ENCODE measurements around the gene GLYATL1B. TPM values are rescaled to one million over a fixed set of nuclear protein-coding genes. Genes with fewer than 3 reads are reported as not detected.
"Not testable (repeated sequence)": the region's sequence is repeated elsewhere in the genome, so short reads cannot be mapped to it uniquely, and the experiment has no call there.

GLYATL1B gene
- total RNA-seq, 1 experiment from 2014 or later, result not detected

DNA sequence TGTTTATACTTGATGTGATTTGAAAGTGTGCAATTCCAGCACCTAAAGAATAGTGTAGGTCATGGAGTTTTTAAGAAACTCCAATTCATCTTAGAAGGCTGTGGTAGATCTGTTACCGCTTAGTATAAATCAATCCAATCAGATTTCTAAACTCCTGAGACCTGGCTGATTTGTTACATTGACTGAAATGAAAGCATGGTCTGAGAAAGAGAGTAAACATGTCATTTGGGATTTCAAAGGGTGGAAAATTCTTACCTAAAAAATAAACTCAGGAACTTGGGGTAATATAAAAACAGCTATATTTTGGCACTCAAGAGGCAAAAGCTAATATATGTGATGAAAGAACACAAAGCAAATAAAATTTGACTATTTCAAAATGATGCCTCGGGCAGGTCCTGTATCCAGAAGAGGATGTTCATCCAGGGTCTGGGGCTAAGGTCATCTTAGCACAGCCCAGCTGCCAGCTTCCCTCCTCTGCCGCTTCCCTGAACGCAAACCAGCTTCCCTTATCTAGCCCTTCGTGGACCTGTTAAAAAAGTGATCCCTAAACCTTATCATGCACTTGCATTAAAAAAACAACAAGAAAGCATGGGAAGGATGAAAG, 10.0 kb downstream of the GLYATL1B start:
- not testable (repeated sequence) for DNase-seq (ENCODE audit: low read depth)

DNA sequence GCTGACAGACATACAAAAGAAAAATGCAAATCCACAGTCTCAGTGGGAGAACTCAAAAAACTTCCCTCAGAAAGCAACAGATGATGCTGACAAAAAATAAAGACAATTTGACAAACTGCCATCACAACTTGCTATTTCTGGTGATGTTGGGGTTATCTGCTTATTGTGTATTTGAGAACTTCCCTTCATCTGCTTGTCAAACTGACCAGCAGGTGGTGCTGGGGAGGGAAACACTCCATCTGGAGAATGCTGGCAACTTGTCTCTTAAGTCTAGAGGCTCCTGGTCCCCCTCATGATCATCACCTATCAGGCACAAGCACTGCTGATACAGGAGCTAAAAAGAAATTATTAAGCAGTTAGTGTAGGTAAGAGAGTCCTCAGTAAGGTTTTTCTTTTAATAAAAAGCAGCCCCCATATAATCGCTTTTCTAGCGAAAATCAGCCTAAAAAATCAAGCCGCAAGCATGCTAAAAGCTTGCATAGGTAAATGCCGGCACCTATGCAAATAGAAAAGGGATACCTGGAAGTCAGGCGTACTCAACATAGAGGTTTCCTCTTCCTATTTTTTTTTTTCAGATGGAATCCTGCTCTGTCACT, 11.1 kb downstream of the GLYATL1B start:
- peak; percentile 52 for DNase-seq (ENCODE audit: low read depth)

DNA sequence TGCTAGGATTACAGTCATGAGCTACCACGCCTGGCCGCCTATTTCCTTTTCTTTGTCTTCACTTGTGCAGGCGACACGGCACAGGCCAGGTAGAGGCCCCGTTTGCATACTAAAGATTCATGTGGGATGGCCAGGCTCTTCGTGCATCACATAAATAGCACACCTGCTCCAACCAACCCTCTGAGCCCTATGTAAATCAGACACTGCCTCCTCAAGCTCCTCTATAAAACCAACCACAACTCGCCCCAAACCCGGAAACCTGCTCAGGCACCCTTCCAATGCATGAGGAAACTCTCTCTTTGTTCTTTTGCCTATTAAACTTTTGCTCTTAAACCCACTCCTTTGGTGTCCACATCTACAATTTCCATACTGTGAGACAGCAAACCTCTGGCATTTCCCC, 11.8 kb downstream of the GLYATL1B start:
- DNase-seq (ENCODE audit: low read depth), result not testable (repeated sequence)

DNA sequence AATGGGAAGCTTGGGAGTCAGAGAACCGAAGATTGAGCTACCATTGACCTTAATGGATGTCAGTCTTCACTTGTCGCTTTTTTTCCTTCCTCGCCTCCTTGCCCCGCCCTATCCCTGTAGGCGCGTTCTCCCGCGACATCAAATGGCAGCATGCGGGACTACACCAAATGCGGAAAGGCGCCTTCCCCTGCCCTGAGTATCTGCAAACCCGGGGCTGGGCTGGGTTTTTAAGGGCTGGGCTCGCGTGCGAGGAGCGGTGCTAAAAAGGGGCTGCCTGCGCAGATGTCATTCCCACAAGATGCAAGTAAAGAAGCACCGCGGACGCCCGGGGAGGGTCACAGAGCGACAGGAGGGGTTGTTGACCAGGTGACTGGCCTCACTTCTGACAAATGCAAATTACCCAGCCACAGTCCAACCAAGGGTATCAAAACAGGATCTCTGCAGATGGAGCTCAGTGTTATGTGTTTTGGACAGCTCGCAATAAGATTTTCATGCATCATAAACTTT, 16.2 kb downstream of the GLYATL1B start:
- no peak for DNase-seq (ENCODE audit: low read depth)

DNA sequence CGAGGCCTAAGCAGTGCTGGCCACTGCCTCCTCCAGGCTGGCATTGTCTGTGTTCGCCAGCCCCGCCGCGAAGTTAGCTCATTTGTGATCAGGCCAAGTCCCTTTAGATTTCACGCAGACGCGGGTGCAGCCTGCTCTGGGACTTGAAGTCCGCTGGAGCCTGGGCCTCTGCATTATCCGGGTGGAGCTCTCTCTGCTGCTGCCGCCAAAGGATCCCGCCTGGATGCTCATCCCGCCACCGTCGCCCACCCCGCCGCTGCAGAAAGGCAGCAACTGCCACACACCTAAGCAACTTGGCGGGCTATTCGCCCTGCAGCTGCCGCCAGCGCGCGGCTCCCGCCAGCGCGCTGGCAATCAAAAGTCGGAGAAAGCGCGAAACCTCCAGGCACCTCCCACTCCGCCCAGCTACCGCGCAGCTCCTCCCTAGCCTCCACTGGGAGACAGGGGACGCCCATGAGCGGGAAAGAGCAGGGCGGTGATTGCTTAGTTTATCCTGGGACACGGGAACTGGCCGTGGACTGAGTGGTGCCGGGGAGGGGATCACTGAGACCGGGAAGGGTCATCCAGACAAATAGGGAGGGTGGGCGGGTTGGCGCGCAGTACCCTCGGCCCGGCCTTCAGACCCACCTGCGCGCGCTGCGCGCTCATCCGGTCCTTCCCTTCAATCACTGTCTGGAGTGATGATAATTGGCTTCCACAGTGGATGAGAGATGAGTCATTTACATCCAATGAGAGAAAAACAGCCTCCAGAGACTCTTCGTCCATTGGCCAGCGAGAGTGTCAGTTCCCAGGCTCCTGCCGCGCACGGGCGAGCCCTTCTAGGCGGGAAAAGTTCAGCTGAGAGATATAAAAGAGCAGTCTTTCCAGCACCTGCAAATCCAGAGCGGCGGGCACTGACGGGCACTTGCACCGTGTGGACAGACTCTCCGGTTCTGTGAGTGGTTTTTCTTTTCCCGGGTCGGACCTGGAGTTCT, 20.5 kb downstream of the GLYATL1B start, which contains the start of gene FAM111B:
TSS of gene FAM111B (plus strand) at position 875 of the 974 bp plus-strand sequence. CDS start 2,389 bp downstream, outside the sequence.
- peak; percentile 94 for DNase-seq (ENCODE audit: low read depth)

DNA sequence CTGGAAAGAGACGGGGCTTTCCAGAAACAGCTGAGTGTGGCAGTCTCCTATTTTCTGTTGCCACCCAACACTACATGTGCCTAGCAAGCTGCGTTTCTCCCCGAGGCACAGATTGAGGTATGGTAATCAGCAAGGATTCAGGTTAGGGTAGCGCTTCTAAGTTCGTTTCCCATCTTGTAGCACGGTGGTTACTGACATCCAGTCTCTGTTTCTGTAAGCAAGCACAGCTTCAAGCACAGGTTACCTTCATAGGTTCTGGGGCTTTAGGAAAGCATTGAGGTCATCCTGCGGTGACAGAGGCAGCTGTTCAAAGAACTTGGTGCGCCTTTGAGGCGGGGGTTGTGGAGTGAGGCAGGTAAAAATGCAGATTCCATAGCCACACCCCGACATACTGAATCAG, 21.6 kb downstream of the GLYATL1B start:
- peak; percentile 10 for DNase-seq (ENCODE audit: low read depth)

DNA sequence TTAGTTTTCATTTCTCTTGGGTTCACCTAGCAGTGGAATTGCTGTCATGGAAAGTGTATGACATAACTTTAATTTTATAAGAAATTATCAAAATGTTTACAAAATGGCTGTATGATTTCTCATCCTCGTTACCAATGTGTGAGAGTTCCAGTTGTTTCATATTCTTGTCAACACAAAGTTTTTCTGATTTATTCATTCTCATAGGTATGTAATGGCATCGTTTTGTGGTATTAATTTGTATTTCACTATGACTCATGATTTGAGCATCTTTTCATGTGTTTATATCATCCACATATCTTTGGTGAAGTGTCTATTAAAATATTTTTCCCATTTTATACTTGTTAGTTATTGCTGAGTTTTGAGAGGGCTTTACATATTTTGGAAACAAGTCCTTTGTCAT, 26.4 kb downstream of the GLYATL1B start:
- no peak for DNase-seq (ENCODE audit: low read depth)

DNA sequence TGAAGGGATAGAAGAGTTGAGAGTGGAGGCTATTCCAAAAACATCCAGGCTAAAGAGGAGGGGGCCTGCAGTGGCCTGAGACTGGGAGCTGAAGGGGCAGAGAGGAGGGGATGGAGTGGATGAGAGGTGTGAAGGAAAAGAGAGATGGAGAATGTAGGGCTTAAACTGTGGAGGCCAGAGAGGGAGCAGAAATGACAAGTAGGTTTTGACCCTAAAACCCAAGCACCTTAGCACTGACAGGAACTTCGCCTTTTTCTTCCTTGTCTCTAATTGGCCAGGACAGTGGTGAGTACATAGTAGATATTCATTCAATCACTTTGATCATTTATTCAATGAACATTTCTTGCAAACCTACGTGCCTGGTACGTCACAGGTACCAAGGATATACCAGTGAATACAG, 28.2 kb downstream of the GLYATL1B start:
- DNase-seq (ENCODE audit: low read depth), result no peak

DNA sequence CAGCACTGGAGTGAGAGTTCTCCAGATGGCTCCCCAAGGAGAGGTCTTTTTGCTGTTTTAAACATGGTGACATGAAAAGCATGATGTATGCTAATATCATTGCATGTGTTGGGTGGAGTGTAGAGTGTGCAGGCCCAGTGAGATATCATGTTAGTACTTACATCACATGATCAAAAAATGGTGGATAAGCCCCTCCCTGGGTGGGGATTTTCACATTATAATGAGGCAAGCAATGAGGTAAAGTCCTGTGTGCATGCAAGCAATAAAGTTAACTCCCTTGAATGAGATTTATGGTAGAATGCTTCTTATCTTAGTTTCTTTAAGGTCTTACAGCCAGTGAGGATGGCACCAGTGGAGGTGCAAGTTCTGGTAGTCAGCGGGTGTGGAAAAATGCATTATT, 29.4 kb downstream of the GLYATL1B start:
- no peak for DNase-seq (ENCODE audit: low read depth)

DNA sequence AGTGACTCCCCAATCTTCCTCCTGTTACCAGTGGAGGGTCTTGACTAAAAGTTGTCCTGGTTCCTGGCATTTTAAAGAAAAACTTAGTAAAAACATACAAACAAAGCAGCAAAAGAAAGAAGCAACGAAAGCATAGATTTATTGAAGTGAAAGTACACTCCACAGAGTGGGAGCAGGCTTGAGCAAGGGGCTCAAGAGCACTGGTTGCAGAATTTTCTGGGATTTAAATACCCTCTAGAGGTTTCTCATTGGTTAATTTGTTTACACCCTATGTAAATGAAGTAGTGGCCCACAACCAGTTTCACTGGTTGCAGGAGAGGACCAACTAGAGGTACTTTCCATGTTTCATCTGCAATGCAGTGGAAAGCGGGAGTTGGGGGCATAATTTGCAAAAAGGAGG, 31.7 kb downstream of the GLYATL1B start:
- DNase-seq (ENCODE audit: low read depth), result no peak

DNA sequence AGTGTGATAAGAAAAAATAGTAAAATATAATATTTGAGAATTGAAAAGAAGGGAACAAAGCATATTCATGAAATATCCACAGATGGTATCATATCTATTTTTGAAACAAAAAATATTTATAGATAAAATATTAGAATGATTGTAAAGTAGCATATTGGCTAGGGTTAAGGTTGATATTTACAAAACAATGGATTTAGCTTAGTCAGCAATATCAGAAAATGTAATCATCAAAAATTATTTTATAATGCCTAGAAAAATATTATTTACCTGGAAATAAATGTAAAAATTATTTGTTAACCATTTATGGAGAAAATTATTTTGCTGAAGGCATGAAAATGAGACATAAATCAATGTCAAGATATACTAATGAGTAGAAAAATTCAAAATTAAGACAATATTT, 33.7 kb downstream of the GLYATL1B start:
- no peak for DNase-seq (ENCODE audit: low read depth)

DNA sequence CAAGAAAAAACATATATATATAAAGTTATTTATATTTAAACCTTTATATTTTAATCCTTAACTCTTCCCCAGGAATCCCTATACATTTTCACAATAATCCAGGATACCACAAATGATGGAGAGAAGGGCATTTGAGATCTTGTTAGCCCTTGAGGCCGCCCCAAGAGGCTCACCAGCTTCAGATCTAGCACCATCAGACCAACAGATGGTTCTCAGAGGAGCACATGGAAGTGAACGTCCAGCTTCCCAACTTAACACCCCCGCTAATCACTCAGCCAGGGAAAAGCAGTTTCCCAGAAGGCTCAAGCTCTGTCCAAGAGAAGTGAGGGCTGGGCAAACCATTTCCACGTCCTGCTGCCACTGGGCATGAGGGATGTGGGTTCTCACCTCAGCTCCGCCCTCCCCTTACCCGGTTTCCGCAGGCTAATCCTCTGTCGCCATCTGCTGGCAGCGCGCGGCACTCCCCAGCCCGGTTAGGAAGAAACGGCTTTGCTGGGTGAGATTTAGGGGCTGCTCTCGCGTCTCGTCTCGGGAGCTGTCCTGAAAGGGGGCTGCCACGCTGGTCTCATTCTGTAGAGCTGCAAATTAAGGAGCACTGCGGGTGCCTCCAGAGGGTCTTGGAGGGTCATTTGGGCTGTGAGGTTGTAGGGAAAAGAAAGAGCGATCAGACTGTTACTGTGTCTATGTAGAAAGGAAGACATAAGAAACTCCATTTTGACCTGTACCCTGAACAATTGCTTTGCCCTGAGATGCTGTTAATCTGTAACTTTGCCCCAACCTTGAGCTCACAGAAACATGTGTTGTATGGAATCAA, 49.7 kb downstream of the GLYATL1B start:
- DNase-seq (ENCODE audit: low read depth), result peak; percentile 70

DNA sequence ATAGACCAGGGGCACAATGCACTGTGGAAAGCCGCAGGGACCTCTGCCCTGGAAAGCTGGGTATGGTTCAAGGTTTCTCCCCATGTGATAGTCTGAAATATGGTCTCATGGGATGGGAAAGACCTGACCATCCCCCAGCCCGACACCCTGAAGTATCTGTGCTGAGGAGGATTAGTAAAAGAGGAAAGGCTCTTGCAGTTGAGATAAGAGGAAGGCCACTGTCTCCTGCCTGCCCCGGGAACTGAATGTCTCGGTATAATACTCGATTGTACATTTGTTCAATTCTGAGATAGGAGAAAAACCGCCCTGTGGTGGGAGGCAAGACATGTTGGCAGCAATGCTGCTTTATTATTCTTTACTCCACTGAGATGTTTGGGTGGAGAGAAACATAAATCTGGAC, 50.4 kb downstream of the GLYATL1B start:
- DNase-seq (ENCODE audit: low read depth), result not testable (repeated sequence)

DNA sequence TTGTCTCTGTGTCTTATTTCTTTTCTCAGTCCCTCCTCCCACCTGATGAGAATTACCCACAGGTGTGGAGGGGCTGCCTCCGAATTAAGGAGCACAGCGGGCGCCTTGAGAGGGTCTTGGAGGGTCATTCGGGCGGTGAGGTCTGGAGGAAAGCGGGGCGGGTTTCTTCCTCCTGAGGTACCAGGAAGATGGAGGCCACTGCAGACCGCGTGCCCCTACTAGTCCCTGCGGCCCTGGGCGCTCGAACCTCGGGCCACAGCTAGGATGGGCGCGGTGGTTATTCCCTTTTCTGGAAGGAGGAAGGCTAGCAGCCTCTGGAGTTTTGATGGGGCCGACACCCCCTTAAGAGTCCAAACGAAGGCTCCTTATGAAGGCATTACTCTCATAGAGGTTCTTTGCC, 51.1 kb downstream of the GLYATL1B start:
- no peak for DNase-seq (ENCODE audit: low read depth)

DNA sequence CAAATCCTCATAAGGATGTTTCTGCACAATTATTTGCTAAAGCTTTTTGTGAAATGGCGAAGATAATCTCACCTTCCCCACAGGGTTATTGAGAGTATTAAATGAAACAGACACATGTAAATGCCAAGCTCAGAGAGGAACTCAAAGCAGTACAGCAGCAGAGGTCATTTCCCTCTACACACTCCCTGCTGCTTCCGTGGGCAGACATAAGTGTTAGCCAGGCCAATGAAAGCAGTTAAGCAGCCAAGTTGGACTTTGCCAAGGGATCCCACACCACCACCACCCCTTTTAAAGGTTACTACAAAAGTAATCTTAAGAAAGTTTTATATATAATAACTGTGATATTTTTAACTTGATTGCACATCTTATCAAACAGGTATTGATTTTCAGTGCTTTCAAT, 52.5 kb downstream of the GLYATL1B start:
- DNase-seq (ENCODE audit: low read depth), result no peak

DNA sequence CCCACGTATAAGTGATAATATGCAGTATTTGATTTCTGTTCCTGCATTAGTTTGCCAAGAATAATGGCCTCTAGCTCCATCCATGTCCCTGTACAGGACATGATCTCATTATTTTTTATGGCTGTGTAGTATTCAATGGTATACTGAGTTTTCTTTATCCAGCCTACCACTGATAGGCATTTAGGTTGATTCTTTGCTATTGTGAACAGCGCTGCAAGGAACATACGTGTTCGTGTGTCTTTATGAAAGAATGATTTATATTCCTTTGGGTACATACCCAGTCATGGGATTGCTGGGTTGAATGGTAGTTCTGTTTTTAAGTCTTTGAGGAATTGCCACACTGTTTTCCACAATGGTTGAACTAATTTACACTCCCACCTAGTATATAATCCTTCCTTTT, 55.1 kb downstream of the GLYATL1B start:
- no peak for DNase-seq (ENCODE audit: low read depth)

DNA sequence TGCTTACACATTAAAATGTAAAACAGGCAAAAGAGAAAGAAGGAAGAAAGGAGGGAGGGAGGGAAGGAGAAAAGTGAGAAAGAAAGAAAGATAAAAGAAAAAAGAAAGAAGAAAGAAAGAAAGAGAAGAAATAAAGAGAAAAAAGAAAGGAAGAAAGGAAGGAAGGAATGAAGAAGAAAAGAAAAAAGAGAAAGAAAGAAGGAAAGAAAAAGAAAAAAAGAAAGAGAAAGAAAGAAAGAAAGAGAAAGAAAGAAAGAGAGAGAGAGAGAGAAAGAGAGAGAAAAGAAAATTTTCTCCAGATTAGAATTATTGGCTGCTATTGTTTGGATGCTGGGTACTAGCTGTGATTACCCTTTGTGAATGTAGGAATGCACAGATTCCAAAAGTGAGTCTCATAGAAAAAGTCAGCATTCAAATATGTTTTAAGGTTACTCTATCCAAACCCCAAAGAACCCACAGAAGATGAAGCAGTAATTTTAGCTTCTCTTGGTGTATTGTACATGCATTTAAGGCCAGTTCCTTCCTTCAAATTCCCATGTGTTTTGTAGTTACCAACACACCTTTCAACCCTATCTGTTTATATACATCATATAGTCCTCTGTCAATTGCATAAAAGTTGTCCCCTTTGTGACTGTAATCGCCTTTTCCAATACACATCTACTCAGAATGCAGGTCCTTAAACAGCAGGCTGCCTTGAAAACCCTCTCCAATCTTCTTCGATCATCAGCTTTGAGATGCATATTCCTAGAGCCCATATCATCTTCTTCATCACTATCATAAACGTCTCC, 55.8 kb downstream of the GLYATL1B start:
- DNase-seq (ENCODE audit: low read depth), result peak; percentile 31

DNA sequence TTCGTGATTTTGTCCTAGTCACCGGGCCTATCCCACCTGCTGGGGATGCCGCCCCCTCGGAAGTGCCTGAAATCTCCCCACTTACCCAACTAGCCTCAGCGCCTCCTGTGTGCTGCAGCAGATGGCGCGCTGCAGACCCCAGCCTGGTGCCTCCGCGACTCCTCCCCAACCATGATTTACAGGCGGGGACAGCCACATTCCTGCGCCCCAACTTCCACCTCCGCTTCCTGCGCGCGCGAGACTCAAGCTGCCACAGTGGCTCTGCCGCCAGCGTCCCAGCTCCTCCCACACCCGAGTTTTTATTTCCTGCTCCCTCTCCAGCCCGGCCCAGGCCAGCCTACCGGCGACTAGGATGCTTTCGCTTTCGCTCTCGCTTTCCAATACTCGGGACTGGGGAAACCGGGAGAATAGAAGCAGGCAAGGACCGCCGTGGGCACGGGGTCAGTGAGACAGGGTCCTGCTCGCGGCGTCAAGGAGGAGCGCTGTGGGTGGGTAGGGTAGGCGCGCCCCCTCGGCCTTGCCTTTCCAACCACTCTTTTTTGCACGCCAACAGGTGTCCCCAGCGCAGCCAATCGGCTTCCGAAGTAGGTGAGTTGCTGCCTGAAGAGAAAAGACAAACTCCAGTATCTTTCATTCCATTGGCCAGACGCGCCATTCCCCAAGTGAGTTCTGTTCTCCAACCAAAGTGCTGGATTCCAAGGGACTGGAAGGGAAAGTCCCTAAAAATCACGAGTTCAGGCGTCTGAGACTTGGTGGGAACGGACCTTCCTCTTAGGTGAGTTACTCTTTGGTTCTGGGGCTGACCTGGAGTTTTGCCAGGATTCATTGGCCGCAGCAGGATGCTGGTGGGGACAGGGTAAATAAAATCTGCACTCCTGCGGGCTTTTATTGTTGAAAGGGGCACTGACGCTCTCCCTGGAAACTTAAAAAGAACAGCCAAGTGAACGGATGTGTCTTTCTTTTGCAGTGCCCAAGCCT, 56.7 kb downstream of the GLYATL1B start, which contains the start of gene FAM111A:
TSS of gene FAM111A (plus strand) at position 327 of the 978 bp plus-strand sequence. CDS start 6,017 bp downstream, outside the sequence.
- DNase-seq (ENCODE audit: low read depth), result peak; percentile 93

DNA sequence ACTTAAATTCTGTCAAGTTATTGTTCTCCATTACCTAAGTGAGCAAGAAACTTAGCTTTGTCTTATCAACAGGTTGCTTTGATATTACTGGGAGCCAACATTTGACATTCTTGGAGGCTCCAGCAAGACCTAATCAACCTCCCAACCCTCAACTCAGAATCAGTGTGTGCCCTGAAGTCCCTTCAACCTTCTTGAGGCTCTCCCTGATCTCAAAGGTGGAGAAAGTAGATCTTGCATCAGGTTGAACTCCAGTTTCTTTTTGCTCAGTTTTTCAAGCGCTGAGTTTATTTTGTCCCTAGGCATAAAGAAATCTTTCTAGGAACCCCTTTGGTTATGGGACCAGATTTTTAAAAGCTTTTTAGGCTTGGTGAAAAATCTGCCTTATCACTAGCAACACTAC, 58.0 kb downstream of the GLYATL1B start:
- no peak for DNase-seq (ENCODE audit: low read depth)

Measured in HT1080 (cell line).